Neuronal stem cell (in vitro differentiated cells): ENCODE data around the gene PARD3.

ENCODE experiments used
- DNase-seq: peaks from one replicate; pipeline ENCODE4 v3.0.0-alpha.2; 2013; ENCODE audit warnings: low spot score
- H2AFZ ChIP-seq: one replicate; pipeline ENCODE4 v1.6.1; 2013; ENCODE audit warnings: mild to moderate bottlenecking, low read length, inconsistent platforms
- H2AK5ac ChIP-seq: 2 replicates; pipeline ENCODE4 v1.6.1; 2013; ENCODE audit warnings: low read depth, mild to moderate bottlenecking, inconsistent platforms, low read length, moderate library complexity, mixed read lengths
- H2BK120ac ChIP-seq: 2 replicates; pipeline ENCODE4 v1.6.1; 2013; ENCODE audit warnings: low read depth, mild to moderate bottlenecking, inconsistent platforms, low read length, moderate library complexity, mixed read lengths
- H2BK12ac ChIP-seq: one replicate; pipeline ENCODE4 v1.6.1; 2013; ENCODE audit warnings: low read length, inconsistent platforms
- H2BK15ac ChIP-seq: 2 replicates; pipeline ENCODE4 v1.6.1; 2013; ENCODE audit warnings: mild to moderate bottlenecking, low read length, inconsistent platforms, mixed read lengths
- H2BK5ac ChIP-seq: one replicate; pipeline ENCODE4 v1.6.1; 2013; ENCODE audit warnings: inconsistent platforms, mild to moderate bottlenecking, low read length, moderate library complexity
- H3K14ac ChIP-seq: one replicate; pipeline ENCODE4 v1.6.1; 2013; ENCODE audit warnings: low read length, inconsistent platforms
- H3K18ac ChIP-seq: 2 replicates; pipeline ENCODE4 v1.6.1; 2013; ENCODE audit warnings: low read length, inconsistent platforms
- H3K23ac ChIP-seq: 2 replicates; pipeline ENCODE4 v1.6.1; 2013; ENCODE audit warnings: low read depth, mild to moderate bottlenecking, mixed read lengths, low read length, inconsistent platforms; ENCODE audit not compliant: poor library complexity
- H3K27ac ChIP-seq: replicated peaks from 3 replicates; pipeline ENCODE4 v1.5.1; 2013; ENCODE audit warnings: low read length, inconsistent platforms
- H3K27me3 ChIP-seq, 3 experiments: 2 replicates each; pipeline ENCODE4 v1.6.1; 2013; ENCODE audit warnings: low read length in 3 of 3, mild to moderate bottlenecking in 2 of 3, inconsistent platforms in 1 of 3, low read depth in 1 of 3, mixed read lengths in 1 of 3, moderate library complexity in 1 of 3; ENCODE audit not compliant: control insufficient read depth in 3 of 3, insufficient read depth in 3 of 3
- H3K36me3 ChIP-seq, 2 donors: replicated peaks in 1 of 2; 2 replicates each; pipeline ENCODE4 v1.6.1; 2013; ENCODE audit warnings: low read length in 2 of 2; ENCODE audit not compliant: control insufficient read depth in 2 of 2, insufficient read depth in 2 of 2
- H3K4ac ChIP-seq: 2 replicates; pipeline ENCODE4 v1.6.1; 2013; ENCODE audit warnings: inconsistent platforms, mild to moderate bottlenecking, low read length, moderate library complexity
- H3K4me1 ChIP-seq, 2 donors: 1 replicate in 1 of 2; 2 replicates in 1 of 2; pipeline ENCODE4 v1.6.1; 2013; ENCODE audit warnings: low read length in 2 of 2, low read depth in 1 of 2; ENCODE audit not compliant: control insufficient read depth in 2 of 2, insufficient read depth in 1 of 2
- H3K4me2 ChIP-seq: one replicate; pipeline ENCODE4 v1.6.1; 2013; ENCODE audit warnings: mild to moderate bottlenecking, low read length, inconsistent platforms; ENCODE audit not compliant: insufficient read depth, poor library complexity, severe bottlenecking
- H3K4me3 ChIP-seq, 2 donors: 2 replicates each; pipeline ENCODE4 v1.5.1; 2013; ENCODE audit warnings: low read length in 2 of 2, mild to moderate bottlenecking in 2 of 2, inconsistent platforms in 1 of 2, moderate library complexity in 1 of 2
- H3K79me1 ChIP-seq: one replicate; pipeline ENCODE4 v1.6.1; 2013; ENCODE audit warnings: low read depth, mild to moderate bottlenecking, inconsistent platforms, low read length, moderate library complexity
- H3K9ac ChIP-seq: one replicate; pipeline ENCODE4 v1.6.1; 2013; ENCODE audit warnings: mild to moderate bottlenecking, low read depth, low read length, inconsistent platforms; ENCODE audit not compliant: poor library complexity
- H3K9me3 ChIP-seq, 2 donors: replicated peaks in 1 of 2; 2 replicates each; pipeline versions ENCODE3 to v1.6.1; 2013; ENCODE audit warnings: low read length in 2 of 2, mild to moderate bottlenecking in 2 of 2, inconsistent platforms in 1 of 2, low read depth in 1 of 2, mixed read lengths in 1 of 2, moderate library complexity in 1 of 2; ENCODE audit not compliant: control insufficient read depth in 2 of 2, insufficient read depth in 1 of 2
- H4K8ac ChIP-seq: one replicate; pipeline ENCODE4 v1.6.1; 2013; ENCODE audit warnings: low read depth, mild to moderate bottlenecking, inconsistent platforms, low read length, moderate library complexity
- H4K91ac ChIP-seq: one replicate; pipeline ENCODE4 v1.6.1; 2013; ENCODE audit warnings: low read length, low read depth, mild to moderate bottlenecking, inconsistent platforms; ENCODE audit not compliant: poor library complexity
- WGBS, 2 donors: extraction: QIAGEN DNeasy Blood & Tissue Kit; methylation state at CpG; one replicate each; pipeline ENCODE4 v1.1.7; 2013; ENCODE audit warnings: missing lambda C conversion rate in 2 of 2, mixed read lengths in 1 of 2; ENCODE audit not compliant: insufficient read length in 2 of 2, insufficient replicate concordance in 1 of 2; ENCODE audit errors: extremely low coverage in 2 of 2; 5-methylcytosine and 5-hydroxymethylcytosine counted together

Gene PARD3

GRCh38 chr10:34121125-34121753 is 693.9 kb downstream of the PARD3 start:
- Histone ChIP-seq H2AFZ (no peak overlapping the region), H2BK120ac (no peak overlapping the region), H4K8ac (no peak overlapping the region), H4K91ac (no peak overlapping the region), H3K4me1 (peaks cover 13 to 24% of the 10 kb centered on the region in 2 donors), H3K36me3 (peaks cover 0 to 11% of the 10 kb centered on the region in 2 donors), H3K23ac (no peak overlapping the region), H3K9ac (no peak overlapping the region), H2BK15ac (no peak overlapping the region), H3K27ac (no peak overlapping the region), H3K14ac (no peak overlapping the region), H3K4ac (no peak overlapping the region), H3K18ac (no peak overlapping the region), H2AK5ac (no peak overlapping the region), H3K4me3 (no peak overlapping the region), H2BK5ac (no peak overlapping the region), H2BK12ac (no peak overlapping the region), H3K27me3 (no peaks in the 10 kb centered on the region), H3K4me2 (no peak overlapping the region), H3K9me3 (no peaks in the 10 kb centered on the region), H3K79me1 (peaks cover 2% of the 10 kb centered on the region)
- no peak for DNase-seq
- no CpG with 5 or more reads among the region's 7 CpGs for whole genome bisulfite sequencing, 2 donors

GRCh38 chr10:34119456-34119855 is 695.6 kb downstream of the PARD3 start:
- H2AK5ac ChIP-seq: peak overlapping the region; percentile 62
- no CpG with 5 or more reads among the region's 25 CpGs for WGBS, 2 donors
- peak overlapping the region in 1 of 2 donors; percentile 67 for H3K4me3 ChIP-seq
- H3K4me1 ChIP-seq: peaks cover 4 to 14% of the 10 kb centered on the region in 2 donors
- H3K4ac ChIP-seq: no peak overlapping the region
- H3K18ac ChIP-seq: peak overlapping the region; percentile 74
- H3K14ac ChIP-seq: no peak overlapping the region
- no peaks in the 10 kb centered on the region for H3K9me3 ChIP-seq
- H3K36me3 ChIP-seq: peaks cover 0 to 11% of the 10 kb centered on the region in 2 donors
- no peak overlapping the region for H3K23ac ChIP-seq
- no peak overlapping the region for H2BK12ac ChIP-seq
- H3K79me1 ChIP-seq: peaks cover 2% of the 10 kb centered on the region
- DNase-seq: no peak
- H2BK120ac ChIP-seq: no peak overlapping the region
- no peak overlapping the region for H4K8ac ChIP-seq
- H4K91ac ChIP-seq: no peak overlapping the region
- no peak overlapping the region for H3K27ac ChIP-seq
- no peak overlapping the region for H2AFZ ChIP-seq
- no peak overlapping the region for H3K9ac ChIP-seq
- H3K4me2 ChIP-seq: no peak overlapping the region
- no peak overlapping the region for H2BK5ac ChIP-seq
- no peaks in the 10 kb centered on the region for H3K27me3 ChIP-seq
- H2BK15ac ChIP-seq: no peak overlapping the region

DNA sequence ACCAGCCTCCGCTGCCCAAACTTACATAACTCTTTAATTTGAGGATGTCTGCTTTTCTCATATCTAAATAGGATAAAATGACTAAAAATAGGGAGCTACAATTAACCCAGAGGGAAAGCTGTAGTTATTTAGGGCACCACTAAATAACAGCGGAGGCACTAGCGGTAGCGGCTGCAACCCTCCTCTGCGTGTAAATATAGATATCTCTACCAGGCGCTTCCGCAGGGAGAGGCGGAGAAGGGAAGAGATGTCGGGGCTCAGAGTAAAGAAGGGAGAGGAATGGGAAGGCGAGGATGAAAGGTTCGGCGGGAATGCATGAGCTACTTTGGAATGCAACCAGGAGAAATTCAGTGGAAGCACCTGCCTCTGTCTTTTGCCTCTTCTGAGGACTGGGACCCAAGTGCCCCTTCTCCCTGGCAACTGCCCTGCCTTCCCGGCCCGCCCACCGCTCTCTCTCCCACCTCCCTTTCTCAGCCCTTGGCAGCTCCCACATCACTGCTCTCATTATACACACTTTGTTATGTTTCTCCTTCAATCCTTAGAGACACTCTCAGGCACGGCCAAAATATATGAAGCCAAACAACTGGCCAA is 698.3 kb downstream of the PARD3 start:
- Histone ChIP-seq H3K18ac (peak overlapping the region; percentile 57), H2BK12ac (no peak overlapping the region), H2AK5ac (no peak overlapping the region), H4K8ac (no peak overlapping the region), H3K9me3 (no peaks in the 10 kb centered on the region), H3K27me3 (no peaks in the 10 kb centered on the region), H2BK5ac (no peak overlapping the region), H2BK15ac (no peak overlapping the region), H3K4me1 (peaks cover 1 to 10% of the 10 kb centered on the region in 2 donors), H3K23ac (no peak overlapping the region), H2AFZ (no peak overlapping the region), H4K91ac (no peak overlapping the region), H3K4ac (no peak overlapping the region), H3K4me2 (no peak overlapping the region), H3K79me1 (peaks cover 2% of the 10 kb centered on the region), H3K4me3 (no peak overlapping the region), H2BK120ac (no peak overlapping the region), H3K27ac (no peak overlapping the region), H3K9ac (no peak overlapping the region), H3K14ac (no peak overlapping the region), H3K36me3 (peaks cover 0 to 11% of the 10 kb centered on the region in 2 donors)
- no CpG with 5 or more reads among the region's 16 CpGs for WGBS, 2 donors
- DNase-seq: no peak

- Histone ChIP-seq H2BK120ac (no peak overlapping the region), H3K14ac (no peak overlapping the region), H4K91ac (no peak overlapping the region), H2AFZ (no peak overlapping the region), H3K4ac (no peak overlapping the region), H2BK5ac (no peak overlapping the region), H3K23ac (no peak overlapping the region), H3K4me1 (peaks cover 0 to 9% of the 10 kb centered on the region in 2 donors), H3K18ac (no peak overlapping the region), H3K4me3 (no peak overlapping the region), H2AK5ac (no peak overlapping the region), H2BK15ac (no peak overlapping the region), H3K9ac (no peak overlapping the region), H3K9me3 (no peaks in the 10 kb centered on the region), H3K27me3 (no peaks in the 10 kb centered on the region), H4K8ac (no peak overlapping the region), H3K79me1 (peaks cover 2% of the 10 kb centered on the region), H3K27ac (no peak overlapping the region), H3K36me3 (peaks cover 0 to 11% of the 10 kb centered on the region in 2 donors), H3K4me2 (no peak overlapping the region), H2BK12ac (no peak overlapping the region)
- no CpG with 5 or more reads among the region's 6 CpGs for WGBS, 2 donors
- DNase-seq: no peak
These were observed 698.9 kb downstream of the PARD3 start for GRCh38 chr10:34116220-34116641.
